WTC11 (cell line): Measurements from ENCODE around the gene GLYR1. TPM values are rescaled to one million over a fixed set of nuclear protein-coding genes. Genes with fewer than 3 reads are reported as not detected.
"Not testable (repeated sequence)": the region's sequence is repeated elsewhere in the genome, so short reads cannot be mapped to it uniquely, and the experiment has no call there.

ENCODE experiments used
- ATAC-seq: fragments of 200-7000 bp; cut with Tn5 transposase; 2 replicates; pipeline ENCODE4 v1.10.0; 2021; ENCODE audit warnings: mild to moderate bottlenecking, moderate library complexity
- CTCF ChIA-PET: fragments of 300-600 bp; sonication (Branson Sonifier 250); formaldehyde crosslinking; loops from one replicate; lab custom pipeline; 2021; ENCODE audit warnings: antibody characterized with exemption; lab: Charles Lee
- POLR2A ChIA-PET: fragments of 350-600 bp; sonication (Branson Sonifier 250); formaldehyde crosslinking; loops from one replicate; lab custom pipeline; 2021; ENCODE audit warnings: antibody characterized with exemption; lab: Charles Lee
- DNase-seq: peaks from one replicate; pipeline ENCODE4 v3.0.0; 2021; ENCODE audit warnings: low spot score
- H3K27ac Mint-ChIP-seq: 2 replicates; pipeline ENCODE4 v1.8.0; 2021; ENCODE audit warnings: mixed read lengths
- H3K27me3 Mint-ChIP-seq: 2 replicates; pipeline ENCODE4 v1.8.0; 2021; ENCODE audit warnings: low read depth, mild to moderate bottlenecking, moderate library complexity, mixed read lengths
- H3K36me3 Mint-ChIP-seq: 2 replicates; pipeline ENCODE4 v1.8.0; 2021; ENCODE audit warnings: mixed read lengths
- H3K4me1 Mint-ChIP-seq: 2 replicates; pipeline ENCODE4 v1.8.0; 2022; ENCODE audit warnings: mixed read lengths
- H3K4me3 Mint-ChIP-seq: 2 replicates; pipeline ENCODE4 v1.8.0; 2021; ENCODE audit warnings: mild to moderate bottlenecking, moderate library complexity, mixed read lengths
- H3K9me3 Mint-ChIP-seq: 2 replicates; pipeline ENCODE4 v1.8.0; 2021; ENCODE audit warnings: mixed read lengths
- ATF2 ChIP-seq: sonication (generic); formaldehyde crosslinking; IDR thresholded peaks from 2 replicates; pipeline ENCODE4 v1.8.1; 2022; ENCODE audit warnings: low read depth, missing genetic modification reagents, borderline replicate concordance
- ATF3 ChIP-seq: sonication (generic); formaldehyde crosslinking; conservative IDR thresholded peaks from 2 replicates; pipeline ENCODE4 v1.8.1; 2022; ENCODE audit warnings: mild to moderate bottlenecking, missing genetic modification reagents
- CBFB ChIP-seq: sonication (generic); formaldehyde crosslinking; IDR thresholded peaks from 2 replicates; pipeline ENCODE4 v1.8.1; 2022; ENCODE audit warnings: mild to moderate bottlenecking, low read depth, missing genetic modification reagents
- E2F5 ChIP-seq: sonication (generic); formaldehyde crosslinking; IDR thresholded peaks from 2 replicates; pipeline ENCODE4 v1.8.1; 2022; ENCODE audit warnings: mild to moderate bottlenecking, moderate library complexity, missing genetic modification reagents
- FOXK1 ChIP-seq: sonication (generic); formaldehyde crosslinking; IDR thresholded peaks from 2 replicates; pipeline ENCODE4 v1.8.0; 2022; ENCODE audit warnings: mild to moderate bottlenecking, moderate library complexity, missing genetic modification reagents
- FOXP4 ChIP-seq: sonication (generic); formaldehyde crosslinking; IDR thresholded peaks from 2 replicates; pipeline ENCODE4 v1.8.0; 2022; ENCODE audit warnings: mild to moderate bottlenecking, missing genetic modification reagents
- HMGA2 ChIP-seq: fragments of 250-450 bp; sonication (Bioruptor Pico); IDR thresholded peaks from 2 replicates; pipeline ENCODE4 v1.4.0; 2021; ENCODE audit warnings: mild to moderate bottlenecking, moderate library complexity
- IRF2 ChIP-seq: sonication (generic); formaldehyde crosslinking; IDR thresholded peaks from 2 replicates; pipeline ENCODE4 v1.8.0; 2022; ENCODE audit warnings: low read depth, missing genetic modification reagents, borderline replicate concordance
- SMAD4 ChIP-seq: sonication (generic); formaldehyde crosslinking; IDR thresholded peaks from 2 replicates; pipeline ENCODE4 v1.8.0; 2022; ENCODE audit warnings: mild to moderate bottlenecking, missing genetic modification reagents
- TP53 ChIP-seq: sonication (generic); formaldehyde crosslinking; IDR thresholded peaks from 2 replicates; pipeline ENCODE4 v1.8.1; 2023; ENCODE audit warnings: mild to moderate bottlenecking, missing genetic modification reagents
- USF2 ChIP-seq: sonication (generic); formaldehyde crosslinking; IDR thresholded peaks from 2 replicates; pipeline ENCODE4 v1.8.1; 2023; ENCODE audit warnings: mild to moderate bottlenecking, missing genetic modification reagents, moderate library complexity
- ZNF232 ChIP-seq: sonication (generic); formaldehyde crosslinking; IDR thresholded peaks from 2 replicates; pipeline ENCODE4 v1.8.0; 2022; ENCODE audit warnings: mild to moderate bottlenecking, missing genetic modification reagents
- ZNF416 ChIP-seq: fragments of 250-450 bp; sonication (Bioruptor Pico); IDR thresholded peaks from 2 replicates; pipeline ENCODE4 v1.9.0; 2021; ENCODE audit warnings: mild to moderate bottlenecking, inconsistent platforms
- ZNF425 ChIP-seq: fragments of 250-450 bp; sonication (Bioruptor Pico); conservative IDR thresholded peaks from 2 replicates; pipeline ENCODE4 v1.9.0; 2021; ENCODE audit warnings: mild to moderate bottlenecking
- total RNA-seq: library from RNA; stranded (reverse); gene quantifications from 3 replicates; pipeline ENCODE4 v1.2.3, GENCODE V29; 2021
- TF ChIP-seq, protein P1 (sequence below): sonication (generic); formaldehyde crosslinking; IDR thresholded peaks from 2 replicates; pipeline ENCODE4 v1.8.0; 2022; ENCODE audit warnings: mild to moderate bottlenecking, missing genetic modification reagents
- TF ChIP-seq, protein P2 (sequence below): sonication (generic); formaldehyde crosslinking; IDR thresholded peaks from 2 replicates; pipeline ENCODE4 v1.8.1; 2023; ENCODE audit warnings: mild to moderate bottlenecking, missing genetic modification reagents
- TF ChIP-seq, protein P3 (sequence below): fragments of 250-450 bp; sonication (Bioruptor Pico); IDR thresholded peaks from 2 replicates; pipeline ENCODE4 v1.9.0; 2021; ENCODE audit warnings: mild to moderate bottlenecking
- TF ChIP-seq, protein P4 (sequence below): sonication (generic); formaldehyde crosslinking; IDR thresholded peaks from 2 replicates; pipeline ENCODE4 v1.8.1; 2022; ENCODE audit warnings: low read depth, mild to moderate bottlenecking, moderate library complexity, missing genetic modification reagents, borderline replicate concordance

Gene GLYR1
- total RNA-seq, 1 experiment from 2014 or later: 103 TPM

DNA sequence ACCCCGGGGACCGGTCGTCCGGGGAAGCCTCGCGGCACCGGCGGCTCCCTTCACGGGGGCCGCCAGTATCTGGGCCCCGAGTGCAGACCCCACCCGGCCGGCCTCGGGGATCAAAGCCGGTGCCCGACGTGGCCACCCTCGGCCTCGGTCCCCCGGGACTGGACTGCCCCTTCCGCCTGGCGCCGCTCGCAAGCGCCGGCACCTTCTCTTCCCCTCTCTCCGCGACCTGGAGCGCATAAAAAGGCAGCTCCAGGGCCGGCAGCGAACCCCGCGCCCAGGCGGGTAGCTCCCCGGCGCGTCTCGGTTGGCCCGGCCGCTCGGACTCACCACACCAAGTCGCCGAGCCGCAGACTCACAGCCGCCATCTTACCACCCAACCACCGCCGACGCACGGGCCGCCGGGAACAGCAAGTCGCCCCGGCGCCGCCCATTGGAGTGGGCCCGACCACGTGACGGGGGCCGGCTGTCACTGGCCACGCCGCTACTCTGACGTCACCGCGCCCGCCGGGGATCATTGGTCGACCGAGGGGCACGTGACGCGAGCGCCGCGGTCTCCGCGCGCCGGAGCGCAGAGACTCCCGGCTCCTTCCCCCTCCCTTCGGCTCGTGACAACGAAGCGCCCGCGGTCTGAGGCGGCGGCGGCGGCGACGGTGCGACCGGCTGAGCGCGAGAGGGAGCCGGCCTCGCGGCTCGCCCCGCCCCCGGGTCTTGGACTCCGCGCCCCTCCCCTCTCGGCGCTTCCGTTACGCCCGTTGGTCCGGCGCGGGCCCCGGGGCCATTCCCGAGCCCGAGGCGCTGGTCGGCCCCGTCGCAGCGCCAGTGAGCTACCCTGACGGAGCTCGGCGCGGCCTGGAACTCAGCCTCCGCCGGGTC lies at the start of gene GLYR1, which contains the start of gene UBN1 (continued):
- TF ChIP-seq, protein P1, sequence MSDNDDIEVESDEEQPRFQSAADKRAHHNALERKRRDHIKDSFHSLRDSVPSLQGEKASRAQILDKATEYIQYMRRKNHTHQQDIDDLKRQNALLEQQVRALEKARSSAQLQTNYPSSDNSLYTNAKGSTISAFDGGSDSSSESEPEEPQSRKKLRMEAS: peak; percentile 58; the same call in 1 of the 2 replicates
- TF ChIP-seq ATF3 (CRISPR knock-in tag) (no peak), E2F5 (peak; percentile 76; the same call in 1 of the 2 replicates), USF2 (CRISPR knock-in tag) (peak; percentile 100), HMGA2 (no peak), CBFB (CRISPR knock-in tag) (peak; percentile 55; the same call in 1 of the 2 replicates), IRF2 (CRISPR knock-in tag) (no peak), ZNF232 (CRISPR knock-in tag) (peak; percentile 58; the same call in 1 of the 2 replicates), ZNF425 (no peak)
- TF ChIP-seq, protein P2, sequence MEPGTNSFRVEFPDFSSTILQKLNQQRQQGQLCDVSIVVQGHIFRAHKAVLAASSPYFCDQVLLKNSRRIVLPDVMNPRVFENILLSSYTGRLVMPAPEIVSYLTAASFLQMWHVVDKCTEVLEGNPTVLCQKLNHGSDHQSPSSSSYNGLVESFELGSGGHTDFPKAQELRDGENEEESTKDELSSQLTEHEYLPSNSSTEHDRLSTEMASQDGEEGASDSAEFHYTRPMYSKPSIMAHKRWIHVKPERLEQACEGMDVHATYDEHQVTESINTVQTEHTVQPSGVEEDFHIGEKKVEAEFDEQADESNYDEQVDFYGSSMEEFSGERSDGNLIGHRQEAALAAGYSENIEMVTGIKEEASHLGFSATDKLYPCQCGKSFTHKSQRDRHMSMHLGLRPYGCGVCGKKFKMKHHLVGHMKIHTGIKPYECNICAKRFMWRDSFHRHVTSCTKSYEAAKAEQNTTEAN (CRISPR knock-in tag): no peak
- TF ChIP-seq, protein P3, sequence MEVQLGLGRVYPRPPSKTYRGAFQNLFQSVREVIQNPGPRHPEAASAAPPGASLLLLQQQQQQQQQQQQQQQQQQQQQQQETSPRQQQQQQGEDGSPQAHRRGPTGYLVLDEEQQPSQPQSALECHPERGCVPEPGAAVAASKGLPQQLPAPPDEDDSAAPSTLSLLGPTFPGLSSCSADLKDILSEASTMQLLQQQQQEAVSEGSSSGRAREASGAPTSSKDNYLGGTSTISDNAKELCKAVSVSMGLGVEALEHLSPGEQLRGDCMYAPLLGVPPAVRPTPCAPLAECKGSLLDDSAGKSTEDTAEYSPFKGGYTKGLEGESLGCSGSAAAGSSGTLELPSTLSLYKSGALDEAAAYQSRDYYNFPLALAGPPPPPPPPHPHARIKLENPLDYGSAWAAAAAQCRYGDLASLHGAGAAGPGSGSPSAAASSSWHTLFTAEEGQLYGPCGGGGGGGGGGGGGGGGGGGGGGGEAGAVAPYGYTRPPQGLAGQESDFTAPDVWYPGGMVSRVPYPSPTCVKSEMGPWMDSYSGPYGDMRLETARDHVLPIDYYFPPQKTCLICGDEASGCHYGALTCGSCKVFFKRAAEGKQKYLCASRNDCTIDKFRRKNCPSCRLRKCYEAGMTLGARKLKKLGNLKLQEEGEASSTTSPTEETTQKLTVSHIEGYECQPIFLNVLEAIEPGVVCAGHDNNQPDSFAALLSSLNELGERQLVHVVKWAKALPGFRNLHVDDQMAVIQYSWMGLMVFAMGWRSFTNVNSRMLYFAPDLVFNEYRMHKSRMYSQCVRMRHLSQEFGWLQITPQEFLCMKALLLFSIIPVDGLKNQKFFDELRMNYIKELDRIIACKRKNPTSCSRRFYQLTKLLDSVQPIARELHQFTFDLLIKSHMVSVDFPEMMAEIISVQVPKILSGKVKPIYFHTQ (CRISPR knock-in tag): no peak
- TF ChIP-seq, all 79 proteins: peak for 18

DNA sequence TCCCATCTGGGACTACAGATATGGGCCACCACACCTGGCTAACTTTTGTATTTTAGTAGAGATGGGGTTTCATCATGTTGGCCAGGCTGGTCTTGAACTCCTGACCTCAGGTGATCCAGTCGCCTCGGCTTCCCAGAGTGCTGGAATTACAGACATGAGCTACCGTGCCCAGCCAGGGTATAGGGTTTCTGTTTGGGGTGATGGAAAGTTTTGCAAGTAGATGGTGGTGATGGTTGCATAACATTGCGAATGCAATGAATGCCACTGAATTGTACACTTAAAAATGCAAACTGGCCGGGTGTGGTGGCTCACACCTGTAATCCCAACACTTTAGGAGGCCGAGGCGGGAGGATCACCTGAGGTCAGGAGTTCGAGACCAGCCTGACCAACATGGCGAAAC lies 49.7 kb upstream of the GLYR1 start:
- DNase-seq, H3K27me3 Mint-ChIP-seq, CTCF ChIA-PET, H3K9me3 Mint-ChIP-seq, H3K4me1 Mint-ChIP-seq, POLR2A ChIA-PET, ATAC-seq, H3K4me3 Mint-ChIP-seq, H3K27ac Mint-ChIP-seq: not testable (repeated sequence)
- H3K36me3 Mint-ChIP-seq: peaks cover 32% of the 10 kb centered on the region

DNA sequence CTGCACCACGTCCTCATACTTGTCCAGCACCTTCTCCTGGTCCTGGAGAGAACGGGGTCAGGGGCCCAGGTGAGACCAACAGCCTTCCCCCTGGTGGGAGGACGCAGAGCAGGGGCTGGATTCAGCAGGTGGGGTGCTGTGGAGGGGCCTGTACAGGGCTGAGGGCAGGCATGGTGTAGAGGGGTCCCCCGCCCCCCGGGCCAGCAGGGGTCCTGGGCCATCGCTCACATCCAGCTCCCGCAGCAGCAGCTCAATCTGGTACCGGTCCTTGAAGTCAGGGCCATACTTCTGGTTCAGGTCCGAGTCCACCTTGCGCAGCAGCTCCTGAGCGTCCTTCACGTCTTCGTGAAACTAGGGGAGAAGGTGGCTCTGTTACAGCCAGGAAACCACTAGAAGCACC lies 48.3 kb upstream of the GLYR1 start:
- POLR2A ChIA-PET: no interaction called here
- no peak overlapping the region for H3K4me3 Mint-ChIP-seq
- H3K4me1 Mint-ChIP-seq: no peaks in the 10 kb centered on the region
- no peak overlapping the region for H3K27ac Mint-ChIP-seq
- peaks cover 32% of the 10 kb centered on the region for H3K36me3 Mint-ChIP-seq
- CTCF ChIA-PET: interaction anchor here (1.2 to 1.5 kb wide), 2 partner anchors 61 to 63 kb away, joined by 3 to 4 read pairs; partner anchors contain the start of gene SEC14L5
- peaks cover 6% of the 10 kb centered on the region for H3K9me3 Mint-ChIP-seq
- ATAC-seq (no peak), DNase-seq (no peak)
- no peaks in the 10 kb centered on the region for H3K27me3 Mint-ChIP-seq
- TF ChIP-seq, protein P4, sequence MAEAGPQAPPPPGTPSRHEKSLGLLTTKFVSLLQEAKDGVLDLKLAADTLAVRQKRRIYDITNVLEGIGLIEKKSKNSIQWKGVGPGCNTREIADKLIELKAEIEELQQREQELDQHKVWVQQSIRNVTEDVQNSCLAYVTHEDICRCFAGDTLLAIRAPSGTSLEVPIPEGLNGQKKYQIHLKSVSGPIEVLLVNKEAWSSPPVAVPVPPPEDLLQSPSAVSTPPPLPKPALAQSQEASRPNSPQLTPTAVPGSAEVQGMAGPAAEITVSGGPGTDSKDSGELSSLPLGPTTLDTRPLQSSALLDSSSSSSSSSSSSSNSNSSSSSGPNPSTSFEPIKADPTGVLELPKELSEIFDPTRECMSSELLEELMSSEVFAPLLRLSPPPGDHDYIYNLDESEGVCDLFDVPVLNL (CRISPR knock-in tag): no peak
- TF ChIP-seq ATF2 (CRISPR knock-in tag) (no peak), ZNF416 (no peak), SMAD4 (CRISPR knock-in tag) (no peak), FOXK1 (CRISPR knock-in tag) (no peak), FOXP4 (CRISPR knock-in tag) (no peak), TP53 (no peak)
